Muscle layer of colon (tissue), 2 donors: ENCODE data around the gene RTL9.

ENCODE experiments used
- H3K27ac ChIP-seq: one replicate; pipeline ENCODE4 v1.7.0; 2013; ENCODE audit warnings: low read depth, mild to moderate bottlenecking, low read length, moderate library complexity
- H3K27me3 ChIP-seq, 2 donors: one replicate each; pipeline ENCODE4 v1.7.0; 2013; ENCODE audit warnings: low read length in 2 of 2, mild to moderate bottlenecking in 2 of 2; ENCODE audit not compliant: insufficient read depth in 2 of 2, control insufficient read depth in 1 of 2
- H3K36me3 ChIP-seq: one replicate; pipeline ENCODE4 v1.7.0; 2013; ENCODE audit warnings: mild to moderate bottlenecking, low read length; ENCODE audit not compliant: insufficient read depth
- H3K4me1 ChIP-seq: one replicate; pipeline ENCODE4 v1.7.0; 2013; ENCODE audit warnings: mild to moderate bottlenecking, low read length; ENCODE audit not compliant: insufficient read depth
- H3K4me3 ChIP-seq, 2 donors: one replicate each; pipeline ENCODE4 v1.7.0; 2013; ENCODE audit warnings: low read length in 2 of 2, low read depth in 1 of 2, mild to moderate bottlenecking in 1 of 2, moderate library complexity in 1 of 2
- H3K9ac ChIP-seq: one replicate; pipeline ENCODE4 v1.7.0; 2013; ENCODE audit warnings: low read length
- H3K9me3 ChIP-seq: one replicate; pipeline ENCODE4 v1.7.0; 2013; ENCODE audit warnings: mild to moderate bottlenecking, low read length
- donor health status: abdominal sarcoma.
- donor health status: Adenocarcinoma of cecum.

The RTL9 gene

GRCh38 chrX:110363244-110363643 is 4.6 kb downstream of the RTL9 start:
- H3K36me3 ChIP-seq: no peaks in the 10 kb centered on the region
- no peaks in the 10 kb centered on the region for H3K4me1 ChIP-seq
- no peak overlapping the region for H3K9ac ChIP-seq
- no peak overlapping the region for H3K27ac ChIP-seq
- H3K4me3 ChIP-seq: no peak overlapping the region
- H3K27me3 ChIP-seq: no peaks in the 10 kb centered on the region
- H3K9me3 ChIP-seq: no peaks in the 10 kb centered on the region

GRCh38 chrX:110373310-110373709 is 14.7 kb downstream of the RTL9 start:
- Histone ChIP-seq H3K9me3 (no peaks in the 10 kb centered on the region), H3K4me1 (no peaks in the 10 kb centered on the region), H3K27ac (no peak overlapping the region), H3K36me3 (no peaks in the 10 kb centered on the region), H3K9ac (no peak overlapping the region), H3K27me3 (no peaks in the 10 kb centered on the region), H3K4me3 (no peak overlapping the region)

- H3K9ac ChIP-seq: no peak overlapping the region
- H3K4me1 ChIP-seq: no peaks in the 10 kb centered on the region
- H3K9me3 ChIP-seq: no peaks in the 10 kb centered on the region
- H3K27ac ChIP-seq: no peak overlapping the region
- H3K27me3 ChIP-seq: peaks cover 0 to 4% of the 10 kb centered on the region in 2 donors
- H3K4me3 ChIP-seq: no peak overlapping the region
- no peaks in the 10 kb centered on the region for H3K36me3 ChIP-seq
Observed at GRCh38 chrX:110374559-110374958, 15.9 kb downstream of the RTL9 start.

GRCh38 chrX:110381216-110381615 is 22.6 kb downstream of the RTL9 start:
- H3K36me3 ChIP-seq: no peaks in the 10 kb centered on the region
- H3K9me3 ChIP-seq: no peaks in the 10 kb centered on the region
- H3K9ac ChIP-seq: no peak overlapping the region
- peaks cover 0 to 10% of the 10 kb centered on the region in 2 donors for H3K27me3 ChIP-seq
- no peak overlapping the region for H3K27ac ChIP-seq
- H3K4me3 ChIP-seq: no peak overlapping the region
- no peaks in the 10 kb centered on the region for H3K4me1 ChIP-seq

- no peaks in the 10 kb centered on the region for H3K9me3 ChIP-seq
- peaks cover 0 to 10% of the 10 kb centered on the region in 2 donors for H3K27me3 ChIP-seq
- no peak overlapping the region for H3K9ac ChIP-seq
- H3K4me1 ChIP-seq: no peaks in the 10 kb centered on the region
- no peaks in the 10 kb centered on the region for H3K36me3 ChIP-seq
- no peak overlapping the region for H3K27ac ChIP-seq
- H3K4me3 ChIP-seq: no peak overlapping the region
Observed at GRCh38 chrX:110383414-110383813, 24.8 kb downstream of the RTL9 start.

GRCh38 chrX:110384490-110384889 is 25.8 kb downstream of the RTL9 start:
- no peak overlapping the region for H3K9ac ChIP-seq
- H3K4me1 ChIP-seq: no peaks in the 10 kb centered on the region
- H3K27me3 ChIP-seq: peaks cover 0 to 10% of the 10 kb centered on the region in 2 donors
- no peak overlapping the region for H3K4me3 ChIP-seq
- H3K27ac ChIP-seq: no peak overlapping the region
- no peaks in the 10 kb centered on the region for H3K9me3 ChIP-seq
- H3K36me3 ChIP-seq: no peaks in the 10 kb centered on the region

DNA sequence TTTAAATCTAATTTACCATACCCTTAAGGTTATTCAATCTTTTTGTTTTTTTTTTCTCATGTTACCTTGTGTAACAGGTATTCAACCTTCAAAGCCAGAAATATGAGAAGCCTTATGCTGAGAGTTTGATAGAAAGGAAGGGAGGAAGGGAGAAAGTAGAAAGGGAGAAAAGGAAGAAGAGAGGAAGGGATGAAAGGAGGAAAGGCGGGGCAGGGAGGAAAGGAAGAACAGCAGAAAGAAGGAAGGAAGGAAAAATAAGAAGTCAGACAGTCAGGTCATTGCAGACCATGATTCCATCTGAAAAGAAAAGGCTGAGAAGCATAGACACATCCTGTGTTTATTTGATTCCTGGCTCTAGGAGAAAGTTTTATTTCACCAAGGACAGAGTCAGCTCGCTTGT is 30.9 kb downstream of the RTL9 start:
- Histone ChIP-seq H3K4me1 (no peaks in the 10 kb centered on the region), H3K27ac (no peak overlapping the region), H3K9ac (no peak overlapping the region), H3K27me3 (peaks cover 0 to 4% of the 10 kb centered on the region in 2 donors), H3K4me3 (no peak overlapping the region), H3K9me3 (no peaks in the 10 kb centered on the region), H3K36me3 (no peaks in the 10 kb centered on the region)

- H3K27ac ChIP-seq: no peak overlapping the region
- H3K4me1 ChIP-seq: no peaks in the 10 kb centered on the region
- peaks cover 0 to 4% of the 10 kb centered on the region in 2 donors for H3K27me3 ChIP-seq
- H3K9me3 ChIP-seq: no peaks in the 10 kb centered on the region
- no peak overlapping the region for H3K9ac ChIP-seq
- no peak overlapping the region for H3K4me3 ChIP-seq
- no peaks in the 10 kb centered on the region for H3K36me3 ChIP-seq
Observed at GRCh38 chrX:110391086-110391485, 32.4 kb downstream of the RTL9 start.

- Histone ChIP-seq H3K4me1 (no peaks in the 10 kb centered on the region), H3K9ac (no peak overlapping the region), H3K4me3 (no peak overlapping the region), H3K36me3 (no peaks in the 10 kb centered on the region), H3K27ac (no peak overlapping the region), H3K9me3 (no peaks in the 10 kb centered on the region), H3K27me3 (peaks cover 0 to 5% of the 10 kb centered on the region in 2 donors)
Observed at GRCh38 chrX:110394651-110395050, 36.0 kb downstream of the RTL9 start.

DNA sequence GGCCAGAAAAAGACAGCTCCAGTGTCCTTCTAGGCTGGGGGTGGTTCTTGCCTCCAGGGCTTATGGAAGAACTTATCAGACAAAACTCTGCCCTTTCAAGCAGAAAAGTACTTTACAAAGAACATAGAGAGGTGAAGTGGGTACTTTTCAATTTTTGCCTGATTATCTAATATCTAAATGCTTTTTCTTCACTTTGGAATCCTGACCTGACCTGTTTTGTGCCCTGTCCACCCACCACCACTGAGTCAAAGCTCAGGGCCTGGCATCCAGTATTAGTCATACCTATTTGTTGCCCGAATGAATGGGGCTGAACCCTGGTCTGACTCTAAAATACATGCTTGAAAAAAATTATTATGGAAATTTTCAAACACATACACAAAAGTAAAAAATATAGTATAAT is 37.2 kb downstream of the RTL9 start:
- no peak overlapping the region for H3K9ac ChIP-seq
- no peaks in the 10 kb centered on the region for H3K9me3 ChIP-seq
- no peak overlapping the region for H3K4me3 ChIP-seq
- no peaks in the 10 kb centered on the region for H3K4me1 ChIP-seq
- peaks cover 0 to 5% of the 10 kb centered on the region in 2 donors for H3K27me3 ChIP-seq
- no peaks in the 10 kb centered on the region for H3K36me3 ChIP-seq
- no peak overlapping the region for H3K27ac ChIP-seq

DNA sequence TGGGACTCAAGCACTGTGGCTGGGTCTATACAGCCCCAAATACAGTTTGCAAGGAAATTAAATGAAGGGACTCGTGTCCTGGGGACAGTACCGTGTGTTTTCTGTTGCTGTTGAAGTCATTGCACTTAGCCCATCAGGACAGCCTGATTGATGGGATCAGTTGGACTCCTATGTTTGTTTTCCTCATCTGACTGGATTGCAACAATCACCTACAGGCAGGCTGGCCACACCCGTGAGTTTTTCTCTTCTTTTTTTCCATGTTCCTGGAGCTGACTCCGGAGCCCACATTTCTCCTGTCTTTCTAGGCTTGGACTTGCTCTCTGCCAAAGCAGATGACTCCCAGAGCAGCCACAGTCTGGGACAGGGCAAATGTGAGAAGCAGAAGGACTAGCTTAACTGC is 38.1 kb downstream of the RTL9 start:
- Histone ChIP-seq H3K27me3 (peaks cover 0 to 5% of the 10 kb centered on the region in 2 donors), H3K4me3 (no peak overlapping the region), H3K36me3 (no peaks in the 10 kb centered on the region), H3K9ac (no peak overlapping the region), H3K27ac (no peak overlapping the region), H3K9me3 (no peaks in the 10 kb centered on the region), H3K4me1 (no peaks in the 10 kb centered on the region)

GRCh38 chrX:110397339-110397738 is 38.7 kb downstream of the RTL9 start:
- Histone ChIP-seq H3K36me3 (no peaks in the 10 kb centered on the region), H3K9ac (no peak overlapping the region), H3K9me3 (no peaks in the 10 kb centered on the region), H3K4me3 (no peak overlapping the region), H3K27ac (no peak overlapping the region), H3K4me1 (no peaks in the 10 kb centered on the region), H3K27me3 (peaks cover 2 to 5% of the 10 kb centered on the region in 2 donors)
